MM.1S (cell line): Measurements from ENCODE around the gene MAPKAP1.

ENCODE experiments used
- DNase-seq: peaks from one replicate; pipeline ENCODE4 v3.0.0-alpha.2; 2015
- H2AFZ ChIP-seq: fragments of 300-600 bp; sonication (generic); 2 replicates; pipeline ENCODE4 v1.6.0; 2016; ENCODE audit warnings: antibody characterized with exemption, low read length
- H3F3A ChIP-seq: fragments of 300-600 bp; sonication (generic); 2 replicates; pipeline ENCODE4 v1.6.1; 2016; ENCODE audit warnings: mild to moderate bottlenecking, antibody characterized with exemption, low read length, moderate library complexity, mixed read lengths; ENCODE audit not compliant: insufficient read depth
- H3K27ac ChIP-seq: fragments of 300-600 bp; sonication (generic); 2 replicates; pipeline ENCODE4 v1.5.1; 2016; ENCODE audit warnings: mild to moderate bottlenecking, low read length
- H3K27me3 ChIP-seq: fragments of 300-600 bp; sonication (generic); replicated peaks from 2 replicates; pipeline ENCODE4 v1.6.0; 2016; ENCODE audit warnings: low read length; ENCODE audit not compliant: insufficient read depth
- H3K36me3 ChIP-seq: fragments of 300-600 bp; sonication (generic); replicated peaks from 2 replicates; pipeline ENCODE4 v1.6.1; 2016; ENCODE audit warnings: mild to moderate bottlenecking, low read length, mixed read lengths; ENCODE audit not compliant: insufficient read depth
- H3K4me1 ChIP-seq: fragments of 300-600 bp; sonication (generic); 2 replicates; pipeline ENCODE4 v1.6.1; 2016; ENCODE audit warnings: low read length, mixed read lengths
- H3K4me2 ChIP-seq: fragments of 300-600 bp; sonication (generic); 2 replicates; pipeline ENCODE4 v1.6.0; 2016; ENCODE audit warnings: low read depth, low read length
- H3K4me3 ChIP-seq: fragments of 300-600 bp; sonication (generic); 2 replicates; pipeline ENCODE4 v1.5.1; 2016; ENCODE audit warnings: low read length, mixed read lengths
- H3K79me2 ChIP-seq: fragments of 300-600 bp; sonication (generic); 2 replicates; pipeline ENCODE4 v1.6.1; 2016; ENCODE audit warnings: mixed run types, low read length, mixed read lengths
- H3K9ac ChIP-seq: fragments of 300-600 bp; sonication (generic); 2 replicates; pipeline ENCODE4 v1.6.1; 2016; ENCODE audit warnings: low read length, mixed read lengths
- H3K9me2 ChIP-seq: fragments of 300-600 bp; sonication (generic); replicated peaks from 2 replicates; pipeline ENCODE4 v1.6.1; 2016; ENCODE audit warnings: mild to moderate bottlenecking, low read length, mixed read lengths; ENCODE audit not compliant: insufficient read depth
- H3K9me3 ChIP-seq: fragments of 300-600 bp; sonication (generic); replicated peaks from 2 replicates; pipeline ENCODE4 v1.6.1; 2016; ENCODE audit warnings: mild to moderate bottlenecking, low read length, mixed read lengths; ENCODE audit not compliant: insufficient read depth
- H4K20me1 ChIP-seq: fragments of 300-600 bp; sonication (generic); 2 replicates; pipeline ENCODE4 v1.6.1; 2016; ENCODE audit warnings: mild to moderate bottlenecking, low read length, moderate library complexity, mixed read lengths; ENCODE audit not compliant: insufficient read depth
- CTCF ChIP-seq: fragments of 300-600 bp; sonication (generic); IDR thresholded peaks from 2 replicates; pipeline ENCODE4 v1.5.1; 2016; ENCODE audit warnings: antibody characterized with exemption, low read length, mixed read lengths
- EZH2 ChIP-seq: fragments of 300-600 bp; sonication (generic); optimal IDR thresholded peaks from 2 replicates; pipeline ENCODE3; 2017; ENCODE audit warnings: low read depth, mild to moderate bottlenecking, antibody characterized with exemption, low read length, mixed read lengths
- EZH2phosphoT487 ChIP-seq: fragments of 300-600 bp; sonication (generic); IDR thresholded peaks from 2 replicates; pipeline ENCODE4 v1.6.1; 2018; ENCODE audit warnings: antibody characterized with exemption, low read length

Gene MAPKAP1

GRCh38 chr9:125743682-125744428, 36.8 kb upstream of the MAPKAP1 start:
- 0 out of 2 replicates have a peak, but pooled peaks cover 4% of the 10 kb centered on the region for H3K27me3 ChIP-seq
- DNase-seq, result no peak
- H3K9ac ChIP-seq, result no peak overlapping the region
- no peak overlapping the region for H3K4me3 ChIP-seq
- TF ChIP-seq EZH2phosphoT487 (no peak), EZH2 (no peak), CTCF (no peak)
- no peak overlapping the region for H3K27ac ChIP-seq
- H4K20me1 ChIP-seq, result no peaks in the 10 kb centered on the region
- H3K36me3 ChIP-seq, result no peaks in the 10 kb centered on the region
- H3K79me2 ChIP-seq, result 0 out of 2 replicates have a peak, but pooled peaks cover 5% of the 10 kb centered on the region
- H3K4me1 ChIP-seq, result peaks cover 8% of the 10 kb centered on the region
- no peaks in the 10 kb centered on the region for H3F3A ChIP-seq
- H3K4me2 ChIP-seq, result no peak overlapping the region
- H3K9me3 ChIP-seq, result no peaks in the 10 kb centered on the region
- no peak overlapping the region for H2AFZ ChIP-seq
- no peaks in the 10 kb centered on the region for H3K9me2 ChIP-seq

GRCh38 chr9:125742657-125743056, 35.6 kb upstream of the MAPKAP1 start:
- Histone ChIP-seq H4K20me1 (no peaks in the 10 kb centered on the region), H3K79me2 (no peaks in the 10 kb centered on the region), H3K36me3 (no peaks in the 10 kb centered on the region), H3K9me2 (no peaks in the 10 kb centered on the region), H3K4me3 (no peak overlapping the region), H3K27ac (no peak overlapping the region), H3K4me1 (peaks cover 4% of the 10 kb centered on the region), H3F3A (no peaks in the 10 kb centered on the region), H3K9me3 (no peaks in the 10 kb centered on the region), H3K9ac (no peak overlapping the region), H3K4me2 (no peak overlapping the region), H2AFZ (no peak overlapping the region), H3K27me3 (0 out of 2 replicates have a peak, but pooled peaks cover 4% of the 10 kb centered on the region)
- no peak for DNase-seq
- TF ChIP-seq EZH2 (no peak), CTCF (no peak), EZH2phosphoT487 (no peak)

- no peaks in the 10 kb centered on the region for H3K9me2 ChIP-seq
- TF ChIP-seq EZH2, result no peak
- TF ChIP-seq EZH2phosphoT487, result no peak
- no peak for TF ChIP-seq CTCF
- H3K9ac ChIP-seq, result no peak overlapping the region
- H2AFZ ChIP-seq, result no peak overlapping the region
- no peaks in the 10 kb centered on the region for H3F3A ChIP-seq
- 0 out of 2 replicates have a peak, but pooled peaks cover 4% of the 10 kb centered on the region for H3K27me3 ChIP-seq
- H3K79me2 ChIP-seq, result no peaks in the 10 kb centered on the region
- no peaks in the 10 kb centered on the region for H3K4me1 ChIP-seq
- no peak overlapping the region for H3K4me3 ChIP-seq
- no peak for DNase-seq
- H3K4me2 ChIP-seq, result no peak overlapping the region
- no peaks in the 10 kb centered on the region for H4K20me1 ChIP-seq
- H3K36me3 ChIP-seq, result no peaks in the 10 kb centered on the region
- no peaks in the 10 kb centered on the region for H3K9me3 ChIP-seq
- no peak overlapping the region for H3K27ac ChIP-seq
Observed at GRCh38 chr9:125739436-125739835, 32.4 kb upstream of the MAPKAP1 start.
